Measurements from ENCODE around the gene SRSF3. TPM values are rescaled to one million over a fixed set of nuclear protein-coding genes. Genes with fewer than 3 reads are reported as not detected.

SRSF3 gene
- total RNA-seq (2022; extraction: Qiagen RNA extraction) = 491 to 694 TPM (median 517 TPM) in 5 replicates

DNA sequence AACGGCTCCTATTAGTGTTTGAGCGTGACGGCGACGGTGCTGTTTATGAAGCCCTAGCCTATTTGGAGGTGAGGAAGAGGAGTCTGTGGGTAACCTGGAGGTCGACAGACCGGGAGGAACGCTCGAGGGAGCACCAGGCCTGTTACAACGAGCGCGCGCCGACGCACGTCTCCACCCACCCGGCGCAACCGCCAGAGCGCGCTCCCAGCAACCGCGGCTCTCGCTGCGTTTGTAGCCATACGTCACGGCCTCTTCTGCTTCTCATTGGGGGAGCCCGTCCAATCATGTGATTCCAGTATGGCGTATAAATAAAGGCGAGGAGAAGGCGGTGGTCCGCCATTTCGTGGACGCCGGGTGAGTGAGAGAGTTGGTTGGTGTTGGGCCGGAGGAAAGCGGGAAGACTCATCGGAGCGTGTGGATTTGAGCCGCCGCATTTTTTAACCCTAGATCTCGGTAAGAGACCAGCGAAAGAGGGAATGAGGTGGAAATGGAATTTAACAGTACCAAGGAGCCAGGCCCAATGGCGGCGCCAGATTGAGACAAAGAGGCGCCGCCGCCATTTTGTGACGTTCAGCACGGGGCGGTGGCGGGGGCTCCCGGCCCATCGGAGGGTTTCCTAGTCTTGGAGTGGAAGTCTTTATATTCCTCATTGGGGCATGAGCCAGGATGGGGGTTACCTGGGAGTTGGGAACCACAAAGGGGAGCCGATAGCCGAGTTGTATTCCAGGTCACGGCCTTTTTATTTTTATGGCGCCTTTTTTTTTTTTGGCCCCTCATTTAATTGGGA lies at the start of gene SRSF3:
Gene SRSF3 (plus strand): TSS at position 334 of the 787 bp plus-strand sequence. CDS start 2,401 bp downstream, outside the sequence.

DNA sequence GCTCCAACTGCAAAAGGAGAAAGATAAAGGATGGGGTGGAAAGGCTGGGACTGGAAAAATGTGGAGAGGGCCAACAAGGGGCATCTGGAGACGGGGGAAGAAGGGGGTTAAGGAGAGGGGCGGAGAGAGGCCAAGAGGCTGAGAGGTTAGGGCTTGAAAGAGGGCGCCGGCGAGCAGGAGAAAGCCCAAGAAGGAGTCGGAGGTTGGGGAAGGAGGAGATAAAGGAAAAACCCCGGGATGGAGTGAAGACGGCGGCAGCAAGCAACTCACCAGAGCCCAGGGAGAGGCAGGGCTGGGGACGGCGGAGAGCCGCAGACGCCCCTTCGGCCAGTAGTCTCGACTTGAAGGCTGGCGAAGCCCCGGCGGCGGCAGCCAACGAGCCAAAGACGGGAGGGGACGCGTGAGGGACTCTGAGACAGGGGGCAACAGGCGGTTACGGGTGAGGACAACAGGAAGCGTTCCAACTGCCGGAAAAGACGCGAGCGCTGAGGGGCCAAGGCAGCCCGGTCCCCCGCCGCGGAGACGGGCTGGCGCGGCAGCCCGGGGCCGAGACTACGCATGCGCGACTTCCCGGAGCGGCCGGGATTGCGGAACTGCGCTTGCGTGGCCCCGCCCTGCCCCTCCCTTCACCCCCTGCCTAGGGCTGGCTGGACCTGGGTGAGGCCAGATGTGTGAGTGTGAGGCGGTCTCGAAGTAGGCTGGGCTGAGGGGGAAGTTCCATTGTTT lies 47.1 kb upstream of the SRSF3 start, which contains the start of gene STK38:
Gene STK38 (minus strand): TSS at position 560 of the 726 bp plus-strand sequence. CDS start 7,277 bp downstream, outside the sequence.

Other genes starting within 250 kb of the SRSF3 start
- 0.09 to 0.24 TPM (median 0.15 TPM) in 3 of 5 replicates, not detected in the others for gene ETV7, start 206.7 kb upstream of the SRSF3 start, total RNA-seq (2022; extraction: Qiagen RNA extraction)
- gene PXT1, start 151.5 kb upstream of the SRSF3 start, total RNA-seq (2022; extraction: Qiagen RNA extraction) = 0.03 TPM in 1 of 5 replicates, not detected in the others
- gene KCTD20, start 151.4 kb upstream of the SRSF3 start, total RNA-seq (2022; extraction: Qiagen RNA extraction) = 16.6 to 21.9 TPM (median 17.4 TPM) in 5 replicates
- gene STK38, start 46.9 kb upstream of the SRSF3 start, total RNA-seq (2022; extraction: Qiagen RNA extraction) = 14.9 to 18.9 TPM (median 16.7 TPM) in 5 replicates
- gene CDKN1A, start 84.4 kb downstream of the SRSF3 start, total RNA-seq (2022; extraction: Qiagen RNA extraction) = 251 to 309 TPM (median 299 TPM) in 5 replicates
- 0.02 to 0.07 TPM (median 0.05 TPM) in 3 of 5 replicates, not detected in the others for gene RAB44, start 103.5 kb downstream of the SRSF3 start, total RNA-seq (2022; extraction: Qiagen RNA extraction)
- 0.12 to 0.16 TPM (median 0.14 TPM) in 5 replicates for gene CPNE5, start 245.1 kb downstream of the SRSF3 start, total RNA-seq (2022; extraction: Qiagen RNA extraction)

Data from A549 treated with Hydrocortisone at 1 μM for 4 hours (cell line).